ENCODE data around the gene FLT3.
A peak's percentile ranks its signal among the peaks of the same experiment; 100 is the strongest.

FLT3 gene

GRCh38 chr13:27960362-27961226 is 139.8 kb downstream of the FLT3 start:
- no peak for DNase-seq (ENCODE audit: low read depth)

DNA sequence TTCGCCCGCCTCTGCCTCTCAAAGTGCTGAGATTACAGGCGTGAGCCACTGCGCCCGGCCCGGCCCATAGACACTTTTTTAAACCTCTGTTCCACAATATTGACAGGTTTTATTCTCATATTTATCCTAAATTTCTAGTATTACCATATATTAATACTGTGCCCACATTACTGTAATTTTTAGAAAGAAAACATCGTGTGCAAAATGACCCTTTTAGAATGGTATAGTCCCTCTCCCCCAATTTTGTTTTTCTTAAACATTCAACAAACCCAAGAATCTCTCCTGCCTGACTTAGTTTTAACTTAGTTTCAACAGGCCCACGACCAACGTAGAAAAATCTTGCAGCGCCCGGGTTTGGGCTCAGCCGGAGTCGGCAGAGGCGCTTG is 140.4 kb downstream of the FLT3 start:
- no peak for DNase-seq (ENCODE audit: low read depth)

DNA sequence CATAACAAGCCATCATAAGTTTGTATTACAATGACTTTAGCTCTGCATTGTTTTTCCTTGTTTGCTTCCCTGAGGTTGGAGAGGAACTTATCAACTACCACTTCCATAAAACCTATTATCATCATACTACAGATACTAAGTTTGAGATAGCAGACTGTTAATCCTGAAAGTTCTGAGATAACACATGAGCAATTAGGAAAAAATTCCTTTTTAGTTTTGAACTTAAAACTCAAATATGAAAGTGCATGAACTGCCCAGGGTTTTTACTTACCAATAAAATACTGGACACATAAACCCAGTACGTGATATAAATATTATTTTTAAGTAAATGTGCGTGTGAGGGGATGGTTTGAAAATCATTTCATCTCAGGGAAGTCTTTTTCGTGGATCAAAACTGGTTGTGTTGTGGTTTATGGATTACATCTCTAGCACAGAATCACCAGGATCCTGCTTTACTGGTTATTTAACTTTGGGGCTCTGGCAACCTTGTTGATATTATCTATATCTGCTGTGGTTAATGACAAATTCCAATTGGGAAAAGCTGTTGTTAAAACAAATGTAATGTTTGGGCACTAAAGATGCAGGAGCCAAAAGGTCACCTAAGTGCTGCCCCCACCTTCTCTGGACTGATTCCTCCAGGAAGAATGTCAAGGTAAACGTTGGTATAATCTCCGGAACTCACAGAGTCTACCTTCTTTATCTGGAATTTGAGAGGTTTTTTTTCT is 143.6 kb downstream of the FLT3 start:
- no peak for DNase-seq (ENCODE audit: low read depth)

DNA sequence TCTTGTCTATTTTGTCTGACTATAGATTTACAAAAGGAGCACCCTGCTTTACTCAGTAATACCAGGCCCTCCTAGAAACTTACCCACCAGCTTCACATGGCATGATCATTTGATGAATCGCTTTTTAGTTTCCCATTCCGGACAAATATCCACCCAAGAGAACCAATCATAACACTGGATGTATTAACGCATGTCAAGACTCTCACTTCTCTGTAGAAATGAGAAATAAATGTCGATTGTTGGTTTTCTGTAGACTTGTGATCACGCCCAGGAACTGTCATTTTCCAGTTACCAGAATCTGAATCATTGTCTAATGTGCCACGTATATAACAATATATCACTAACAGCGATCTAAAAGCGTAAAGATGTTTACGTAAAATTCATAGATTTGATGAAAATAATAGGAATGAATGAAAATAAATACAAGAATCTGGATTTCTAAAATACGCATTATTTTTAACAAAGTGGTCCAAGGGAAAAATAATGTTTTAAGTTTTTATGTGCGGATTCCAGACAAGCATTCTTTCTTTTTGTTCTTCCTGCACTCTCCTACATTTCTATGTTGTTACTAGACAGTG is 145.3 kb downstream of the FLT3 start:
- no peak for DNase-seq (ENCODE audit: low read depth)

GRCh38 chr13:27954406-27954851 is 145.9 kb downstream of the FLT3 start:
- DNase-seq (ENCODE audit: low read depth) = no peak

- peak; percentile 40 for DNase-seq (ENCODE audit: low read depth)
Measured at GRCh38 chr13:27953676-27954405, 146.5 kb downstream of the FLT3 start.
